Measurements from ENCODE around the gene NDUFS6.

The NDUFS6 gene

DNA sequence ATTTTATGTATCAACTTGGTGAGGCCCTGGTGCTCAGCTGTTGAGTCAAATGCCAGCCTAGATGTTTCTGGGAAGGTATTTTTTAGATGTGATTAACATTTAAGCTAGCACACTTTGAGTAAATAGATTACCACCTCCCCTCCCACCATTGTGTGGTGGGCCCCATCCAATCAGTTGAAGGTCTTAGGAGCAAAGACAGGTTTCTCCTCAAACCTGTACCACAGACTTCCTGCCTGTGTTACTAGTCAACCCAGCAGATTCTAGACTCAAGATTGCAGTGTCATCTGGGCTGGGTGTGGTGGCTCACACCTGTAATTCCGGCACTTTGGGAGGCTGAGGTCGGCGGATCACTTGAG is 35.3 kb upstream of the NDUFS6 start:
- DNase-seq: no peak

DNA sequence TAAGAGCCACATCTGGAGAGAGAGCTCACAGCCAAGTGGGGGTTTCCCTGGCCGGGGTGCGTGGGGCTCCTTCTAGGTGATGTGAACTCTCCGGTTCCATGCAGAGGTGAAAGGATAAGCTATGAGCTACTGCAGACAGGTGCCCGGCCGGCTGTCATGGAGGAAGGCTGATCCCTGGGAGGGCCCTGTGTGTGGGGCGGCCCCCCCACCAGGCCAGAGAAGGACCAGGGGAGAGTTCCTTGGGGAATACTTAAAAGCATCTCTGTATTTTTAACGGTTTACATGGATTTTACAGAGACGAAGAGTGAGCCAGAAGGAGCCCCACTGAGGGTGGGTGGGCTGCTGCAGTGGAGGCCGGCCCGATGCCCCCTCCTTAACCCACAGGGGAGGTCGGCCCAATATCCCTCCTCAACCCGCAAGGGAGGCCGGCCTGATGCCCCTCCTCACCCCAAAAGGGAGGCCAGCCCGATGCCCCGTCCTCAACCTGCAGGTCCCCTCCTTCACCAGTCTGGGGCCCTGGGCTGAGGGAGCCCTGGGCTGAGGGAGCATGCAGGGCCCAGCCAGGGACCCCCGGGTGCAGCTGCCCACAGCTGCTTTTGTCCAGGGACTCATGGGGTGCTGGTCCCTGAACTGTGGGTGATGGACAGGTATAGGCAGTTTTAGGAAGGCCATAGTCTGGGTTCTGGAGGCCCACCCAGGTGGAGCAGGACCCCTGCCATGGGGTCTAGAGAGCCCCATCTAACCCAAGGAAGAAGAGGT is 33.5 kb upstream of the NDUFS6 start:
- DNase-seq: no peak

GRCh38 chr5:1768283-1769000 is 32.8 kb upstream of the NDUFS6 start:
- DNase-seq: no peak

DNA sequence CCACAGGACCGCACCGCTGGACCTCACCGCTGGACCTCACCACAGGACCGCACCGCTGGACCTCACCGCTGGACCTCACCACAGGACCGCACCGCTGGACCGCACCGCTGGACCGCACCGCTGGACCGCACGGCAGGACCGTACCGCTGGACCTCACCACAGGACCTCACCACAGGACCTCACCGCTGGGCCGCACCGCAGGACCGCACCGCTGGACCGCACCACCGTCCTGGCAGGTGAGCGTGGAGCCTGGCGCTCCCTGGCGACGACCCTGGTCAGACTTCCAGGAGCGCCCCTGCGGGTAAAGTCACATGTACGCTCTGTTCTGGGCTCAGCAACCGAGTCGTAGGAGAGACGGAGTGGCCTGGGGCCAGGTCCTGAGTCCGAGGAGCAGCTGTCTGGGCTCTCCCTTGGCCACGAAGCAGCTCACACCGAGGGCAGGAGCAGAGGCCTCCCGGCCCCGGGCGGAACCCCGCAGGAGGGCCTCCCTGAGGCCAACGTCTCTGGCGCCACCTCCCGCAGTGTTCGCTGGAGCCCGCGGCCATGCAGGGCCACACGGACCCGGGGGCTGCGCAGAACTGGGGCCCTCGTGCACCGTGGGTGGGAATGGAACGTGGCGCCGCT is 32.1 kb upstream of the NDUFS6 start:
- no peak for DNase-seq

DNA sequence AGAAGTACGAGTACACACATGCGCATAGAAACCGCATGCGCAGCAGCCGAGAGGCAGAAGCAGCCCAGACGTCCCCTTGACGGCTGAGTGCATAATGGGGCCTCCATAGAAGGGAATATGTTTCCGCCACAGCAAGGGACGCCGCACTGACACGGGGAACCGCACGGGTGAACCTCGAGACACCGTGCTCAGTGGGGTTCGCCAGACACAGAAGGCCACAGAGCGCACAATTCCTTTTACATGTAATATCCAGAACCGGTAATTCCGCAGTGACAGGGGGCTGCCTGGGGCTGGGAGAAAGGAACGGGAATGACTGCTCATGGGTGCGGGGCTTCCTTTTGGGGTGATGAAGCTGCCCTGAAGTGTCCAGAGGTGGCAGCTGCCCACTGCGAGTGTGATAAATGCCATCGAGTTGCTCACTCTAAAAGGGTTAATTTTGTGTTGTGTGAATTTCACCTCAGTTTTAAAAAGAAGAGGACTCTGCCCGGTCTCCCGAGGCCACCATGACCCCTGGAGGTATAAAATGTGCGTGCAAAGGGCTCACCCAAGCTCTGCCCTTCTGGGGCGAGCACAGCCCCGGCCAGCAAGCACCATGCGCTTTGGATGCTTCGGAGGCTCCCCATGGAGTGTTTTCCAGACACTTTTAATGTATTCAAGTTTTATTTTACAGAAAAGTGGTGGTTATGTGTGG is 31.3 kb upstream of the NDUFS6 start:
- no peak for DNase-seq

DNA sequence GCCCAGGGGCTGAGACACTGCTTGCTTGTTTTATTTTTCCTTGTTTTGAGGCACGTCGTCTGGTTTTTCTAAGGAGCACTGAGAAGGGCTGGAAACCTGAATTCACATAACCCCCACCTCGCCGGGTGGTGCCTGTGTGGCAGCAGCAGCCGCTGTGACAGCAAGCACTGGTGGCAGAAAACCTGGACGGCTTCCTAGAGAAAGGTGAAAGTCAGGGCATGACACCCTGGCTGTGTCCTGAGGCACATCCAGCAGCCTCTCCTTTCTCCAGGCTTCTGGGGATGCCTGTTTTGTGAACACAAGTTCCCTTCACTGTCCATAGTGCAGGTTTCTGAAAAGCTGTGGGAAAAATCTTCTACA is 30.8 kb upstream of the NDUFS6 start:
- no peak for DNase-seq

GRCh38 chr5:1771149-1772065 is 29.8 kb upstream of the NDUFS6 start:
- DNase-seq: no peak

DNA sequence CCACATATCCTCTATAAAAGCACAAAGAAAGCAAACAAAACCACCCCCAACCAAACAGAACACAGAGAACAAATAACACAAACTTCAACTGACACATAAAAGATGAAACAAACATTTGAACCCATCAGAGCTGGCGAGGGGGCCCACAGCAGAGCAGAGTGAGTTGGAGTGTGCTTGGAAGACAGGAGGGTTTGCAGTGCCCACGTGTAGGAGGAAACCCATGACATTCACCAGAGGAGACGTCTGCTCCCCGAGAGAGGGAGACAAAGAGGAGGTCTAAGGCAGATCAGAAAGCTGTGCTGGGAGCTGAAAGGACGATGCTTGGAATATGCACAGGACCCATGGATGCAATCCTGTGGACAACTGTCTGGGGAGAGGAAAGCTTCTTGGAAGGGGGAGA is 28.6 kb upstream of the NDUFS6 start:
- no peak for DNase-seq

DNA sequence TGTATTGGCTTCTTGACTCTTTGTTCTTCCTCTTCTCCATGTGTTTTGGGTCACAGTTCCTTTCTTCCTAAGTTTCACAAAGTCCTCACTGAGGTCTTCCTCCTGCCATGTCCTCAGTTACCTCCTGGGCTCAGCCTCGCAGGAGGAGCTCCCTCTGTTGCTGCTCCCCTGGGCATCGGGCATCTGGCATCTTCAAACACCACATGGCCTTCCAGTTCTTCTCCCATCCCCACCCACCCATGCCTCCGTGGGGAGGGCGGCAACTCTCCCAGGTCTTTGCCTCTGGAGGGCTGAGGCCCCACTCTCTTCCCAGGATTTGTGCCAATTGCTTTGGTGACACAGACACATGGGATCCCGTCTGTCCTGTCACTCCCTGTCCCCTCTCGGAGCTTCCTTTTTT is 24.4 kb upstream of the NDUFS6 start:
- DNase-seq: no peak

- DNase-seq: no peak
These were observed 23.7 kb upstream of the NDUFS6 start for GRCh38 chr5:1777281-1778137.

- no peak for DNase-seq
These were observed 22.8 kb upstream of the NDUFS6 start for GRCh38 chr5:1778138-1779020.

GRCh38 chr5:1779021-1779680 is 22.1 kb upstream of the NDUFS6 start:
- DNase-seq: no peak

DNA sequence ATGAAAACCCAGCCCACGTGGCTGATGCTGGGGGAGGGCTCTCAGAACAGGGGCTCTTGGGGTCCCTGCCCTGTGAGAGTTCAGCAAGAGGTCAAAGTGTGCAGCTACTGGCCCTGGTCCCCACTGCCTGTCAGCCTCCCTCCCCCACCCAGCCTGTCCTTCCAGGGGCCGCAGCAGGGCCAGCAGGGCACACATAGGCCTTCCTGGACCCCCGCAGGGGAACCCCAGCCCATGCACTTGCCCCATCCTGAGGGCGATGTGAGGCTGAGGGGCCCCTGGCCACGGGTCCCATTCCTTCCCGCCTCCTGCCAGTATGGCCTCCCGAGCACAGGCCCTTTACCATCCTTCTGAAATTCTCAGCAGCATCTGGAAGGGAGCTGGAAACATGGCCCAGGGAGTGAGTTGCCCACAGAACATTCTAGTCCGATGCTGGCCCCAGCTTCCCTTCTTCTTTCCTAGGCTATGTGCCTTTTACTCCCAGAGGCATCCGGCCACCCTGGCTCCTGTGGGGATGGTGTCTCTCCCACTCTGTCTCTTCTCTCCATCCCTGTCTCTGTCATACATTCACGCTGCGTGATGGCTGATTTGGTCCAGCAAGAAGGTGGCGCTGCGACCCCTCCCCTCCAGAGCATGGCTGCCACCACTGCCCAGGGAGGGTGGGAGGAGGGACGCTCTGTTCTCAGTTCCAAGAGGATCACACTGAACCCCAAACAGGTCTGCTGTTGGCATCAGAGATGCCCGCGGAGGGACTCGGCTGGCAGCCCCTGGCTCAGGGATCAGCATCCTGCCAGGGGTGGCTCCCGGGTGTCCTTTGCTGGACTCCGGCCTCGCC is 21.2 kb upstream of the NDUFS6 start:
- no peak for DNase-seq

- DNase-seq: no peak
These were observed 20.6 kb upstream of the NDUFS6 start for GRCh38 chr5:1780614-1780930.

DNA sequence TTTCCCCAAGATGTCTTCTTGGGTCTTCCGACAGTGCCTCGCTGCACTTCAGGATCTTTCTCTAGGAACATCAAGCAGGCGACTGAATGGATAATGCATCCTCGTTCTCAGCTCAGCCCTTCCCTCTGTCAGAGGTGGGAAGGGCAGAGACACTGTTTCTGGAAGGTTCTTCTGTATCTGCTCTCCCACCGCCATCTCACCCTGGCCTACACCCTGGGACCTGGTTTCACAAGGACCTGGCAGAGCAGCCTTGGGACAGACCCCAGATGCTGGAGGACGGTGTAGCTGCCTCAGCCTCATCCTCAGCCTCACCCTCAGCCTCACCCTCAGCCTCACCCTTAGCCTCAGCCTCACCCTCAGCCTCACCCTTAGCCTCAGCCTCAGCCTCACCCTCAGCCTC is 20.1 kb upstream of the NDUFS6 start:
- no peak for DNase-seq

- DNase-seq: no peak
These were observed 19.4 kb upstream of the NDUFS6 start for GRCh38 chr5:1781726-1782384.

DNA sequence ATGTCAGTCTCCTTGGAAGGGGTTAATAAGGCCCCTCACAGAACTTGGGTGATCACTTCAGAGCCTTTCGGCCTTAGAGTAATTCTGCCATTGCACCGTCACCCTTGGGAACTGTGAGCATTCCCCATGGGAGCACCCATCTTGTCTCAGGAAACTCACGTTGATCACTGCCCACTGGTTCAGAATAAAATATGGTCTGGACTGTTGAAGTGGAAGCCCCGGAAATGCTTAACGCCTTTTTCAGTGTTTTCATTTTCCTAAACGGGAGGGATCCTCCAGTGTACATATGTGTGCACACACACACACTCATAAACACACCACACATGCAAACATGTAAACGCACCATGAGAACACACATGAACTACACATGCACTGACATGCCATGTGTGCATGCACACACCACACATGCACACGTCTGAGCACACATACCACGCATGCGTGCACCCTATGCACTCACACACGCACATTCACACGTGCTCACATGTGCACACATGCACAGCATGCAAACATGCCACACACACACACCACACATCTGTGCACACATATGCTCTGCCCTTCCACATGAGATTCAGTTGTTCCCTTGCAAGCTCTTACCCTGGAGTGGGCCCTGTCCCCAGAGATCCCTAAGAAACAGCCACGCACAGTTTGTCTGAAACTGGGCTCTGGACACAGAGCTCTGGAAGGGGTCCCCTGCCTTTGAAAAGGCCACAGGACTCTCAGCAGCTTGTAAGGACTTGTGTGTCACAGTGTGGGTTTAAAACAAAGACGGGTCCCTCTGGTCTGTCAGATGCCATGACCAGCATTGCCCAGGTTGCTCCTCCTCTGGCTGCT is 18.6 kb upstream of the NDUFS6 start:
- DNase-seq: no peak

- DNase-seq: no peak
These were observed 18.0 kb upstream of the NDUFS6 start for GRCh38 chr5:1783216-1783554.

All from NCI-H2107 (cell line).